HL-60 (cell line): ENCODE data around the gene CGA.

Experiments
- DNase-seq, 2 experiments: peaks; one replicate each; pipeline ENCODE4 v3.0.0-alpha.2; 2010 to 2020; ENCODE audit warnings: low read depth in 1 of 2, low spot score in 1 of 2
- H3K27ac ChIP-seq: fragments of 250-450 bp; sonication (Bioruptor Pico); replicated peaks from 2 replicates; pipeline ENCODE4 v1.5.1; 2020; ENCODE audit warnings: mild to moderate bottlenecking, moderate library complexity
- H3K27me3 ChIP-seq: fragments of 250-450 bp; sonication (Bioruptor Pico); 2 replicates; pipeline ENCODE4 v1.5.1; 2021; ENCODE audit warnings: mild to moderate bottlenecking, moderate library complexity; ENCODE audit not compliant: insufficient read depth, poor library complexity, severe bottlenecking
- H3K4me3 ChIP-seq: replicated peaks from 2 replicates; pipeline ENCODE4 v1.5.1; 2011; ENCODE audit warnings: mild to moderate bottlenecking, control low read depth, low read length; ENCODE audit not compliant: insufficient read depth
- GABPA ChIP-seq: IDR thresholded peaks from 2 replicates; pipeline ENCODE4 v1.6.1; 2012; ENCODE audit warnings: low read depth
- POLR2AphosphoS5 ChIP-seq: IDR thresholded peaks from 2 replicates; pipeline ENCODE4 v1.6.1; 2012; ENCODE audit warnings: low read depth
- SPI1 ChIP-seq: IDR thresholded peaks from 2 replicates; pipeline ENCODE4 v1.6.1; 2012; ENCODE audit warnings: low read depth, mild to moderate bottlenecking, borderline replicate concordance
- TF ChIP-seq, protein P1 (sequence below): IDR thresholded peaks from one replicate; pipeline ENCODE4 v1.5.1; 2011; ENCODE audit warnings: low read length, control low read depth, inconsistent platforms; ENCODE audit not compliant: insufficient read depth
- TF ChIP-seq, protein P2 (sequence below): IDR thresholded peaks from 2 replicates; pipeline ENCODE4 v1.6.1; 2012; ENCODE audit warnings: low read depth; ENCODE audit not compliant: insufficient replicate concordance

Gene CGA

DNA sequence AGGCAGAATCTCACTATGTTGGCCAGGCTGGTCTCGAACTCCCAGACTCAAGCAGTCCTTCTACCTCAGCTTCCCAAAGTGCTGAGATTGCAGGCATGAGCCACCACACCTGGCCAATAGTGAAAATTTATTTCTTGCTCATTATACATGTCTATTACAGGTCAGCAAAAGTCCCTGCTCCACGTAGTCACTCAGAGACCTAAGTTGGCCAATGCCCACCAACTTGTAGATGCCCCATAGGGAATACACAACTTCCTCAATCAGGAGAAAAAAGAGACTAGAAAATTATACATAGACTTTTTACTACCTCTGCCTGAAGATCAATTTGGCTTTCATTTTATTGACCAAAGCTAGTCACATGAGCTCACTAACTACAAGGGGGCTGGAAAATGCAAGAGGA lies 22.0 kb upstream of the CGA start:
- no peak overlapping the region for H3K27ac ChIP-seq
- H3K4me3 ChIP-seq: no peak overlapping the region
- DNase-seq: no peak
- H3K27me3 ChIP-seq: no peaks in the 10 kb centered on the region
- TF ChIP-seq POLR2AphosphoS5 (no peak), GABPA (no peak), SPI1 (no peak)
- TF ChIP-seq, protein P1, sequence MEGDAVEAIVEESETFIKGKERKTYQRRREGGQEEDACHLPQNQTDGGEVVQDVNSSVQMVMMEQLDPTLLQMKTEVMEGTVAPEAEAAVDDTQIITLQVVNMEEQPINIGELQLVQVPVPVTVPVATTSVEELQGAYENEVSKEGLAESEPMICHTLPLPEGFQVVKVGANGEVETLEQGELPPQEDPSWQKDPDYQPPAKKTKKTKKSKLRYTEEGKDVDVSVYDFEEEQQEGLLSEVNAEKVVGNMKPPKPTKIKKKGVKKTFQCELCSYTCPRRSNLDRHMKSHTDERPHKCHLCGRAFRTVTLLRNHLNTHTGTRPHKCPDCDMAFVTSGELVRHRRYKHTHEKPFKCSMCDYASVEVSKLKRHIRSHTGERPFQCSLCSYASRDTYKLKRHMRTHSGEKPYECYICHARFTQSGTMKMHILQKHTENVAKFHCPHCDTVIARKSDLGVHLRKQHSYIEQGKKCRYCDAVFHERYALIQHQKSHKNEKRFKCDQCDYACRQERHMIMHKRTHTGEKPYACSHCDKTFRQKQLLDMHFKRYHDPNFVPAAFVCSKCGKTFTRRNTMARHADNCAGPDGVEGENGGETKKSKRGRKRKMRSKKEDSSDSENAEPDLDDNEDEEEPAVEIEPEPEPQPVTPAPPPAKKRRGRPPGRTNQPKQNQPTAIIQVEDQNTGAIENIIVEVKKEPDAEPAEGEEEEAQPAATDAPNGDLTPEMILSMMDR: no peak
- TF ChIP-seq, protein P2, sequence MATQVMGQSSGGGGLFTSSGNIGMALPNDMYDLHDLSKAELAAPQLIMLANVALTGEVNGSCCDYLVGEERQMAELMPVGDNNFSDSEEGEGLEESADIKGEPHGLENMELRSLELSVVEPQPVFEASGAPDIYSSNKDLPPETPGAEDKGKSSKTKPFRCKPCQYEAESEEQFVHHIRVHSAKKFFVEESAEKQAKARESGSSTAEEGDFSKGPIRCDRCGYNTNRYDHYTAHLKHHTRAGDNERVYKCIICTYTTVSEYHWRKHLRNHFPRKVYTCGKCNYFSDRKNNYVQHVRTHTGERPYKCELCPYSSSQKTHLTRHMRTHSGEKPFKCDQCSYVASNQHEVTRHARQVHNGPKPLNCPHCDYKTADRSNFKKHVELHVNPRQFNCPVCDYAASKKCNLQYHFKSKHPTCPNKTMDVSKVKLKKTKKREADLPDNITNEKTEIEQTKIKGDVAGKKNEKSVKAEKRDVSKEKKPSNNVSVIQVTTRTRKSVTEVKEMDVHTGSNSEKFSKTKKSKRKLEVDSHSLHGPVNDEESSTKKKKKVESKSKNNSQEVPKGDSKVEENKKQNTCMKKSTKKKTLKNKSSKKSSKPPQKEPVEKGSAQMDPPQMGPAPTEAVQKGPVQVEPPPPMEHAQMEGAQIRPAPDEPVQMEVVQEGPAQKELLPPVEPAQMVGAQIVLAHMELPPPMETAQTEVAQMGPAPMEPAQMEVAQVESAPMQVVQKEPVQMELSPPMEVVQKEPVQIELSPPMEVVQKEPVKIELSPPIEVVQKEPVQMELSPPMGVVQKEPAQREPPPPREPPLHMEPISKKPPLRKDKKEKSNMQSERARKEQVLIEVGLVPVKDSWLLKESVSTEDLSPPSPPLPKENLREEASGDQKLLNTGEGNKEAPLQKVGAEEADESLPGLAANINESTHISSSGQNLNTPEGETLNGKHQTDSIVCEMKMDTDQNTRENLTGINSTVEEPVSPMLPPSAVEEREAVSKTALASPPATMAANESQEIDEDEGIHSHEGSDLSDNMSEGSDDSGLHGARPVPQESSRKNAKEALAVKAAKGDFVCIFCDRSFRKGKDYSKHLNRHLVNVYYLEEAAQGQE: no peak

DNA sequence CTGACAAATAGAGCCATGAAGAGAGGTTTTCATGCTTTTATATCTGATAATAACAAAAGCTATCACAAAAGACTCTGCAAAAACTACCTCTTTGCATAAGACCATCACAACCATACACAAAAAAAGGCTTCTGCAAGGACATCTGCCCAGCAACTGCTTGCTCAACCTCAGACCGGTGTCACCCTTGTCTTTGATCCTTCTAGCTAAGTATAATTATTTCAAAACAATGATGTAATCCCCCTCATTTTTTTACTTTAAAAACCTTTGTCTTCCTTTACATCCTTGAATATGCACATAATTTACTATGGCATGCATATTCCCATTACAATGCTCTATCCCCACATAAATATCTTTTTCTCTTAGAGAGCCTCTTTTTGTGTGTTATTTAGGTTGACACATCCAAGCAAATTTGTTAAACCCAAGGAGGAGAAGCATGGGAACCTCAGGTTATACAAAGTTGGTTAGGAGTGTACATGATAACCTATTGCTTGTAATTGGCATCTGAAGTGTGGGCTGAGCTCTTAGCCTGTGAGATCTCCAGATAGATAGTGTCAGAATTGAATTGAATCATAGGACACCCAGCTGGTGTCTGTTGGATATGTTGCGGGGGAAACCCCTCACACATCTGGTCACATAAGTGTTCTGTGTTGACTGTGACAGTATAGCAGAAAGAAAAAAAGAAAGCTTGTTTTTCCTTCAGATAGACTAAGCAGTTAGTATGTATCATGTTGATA lies 20.7 kb upstream of the CGA start:
- TF ChIP-seq, protein P1: no peak
- TF ChIP-seq POLR2AphosphoS5 (no peak), SPI1 (no peak), GABPA (no peak)
- TF ChIP-seq, protein P2: no peak
- no peak for DNase-seq
- H3K27me3 ChIP-seq: no peaks in the 10 kb centered on the region
- H3K4me3 ChIP-seq: no peak overlapping the region
- no peak overlapping the region for H3K27ac ChIP-seq

DNA sequence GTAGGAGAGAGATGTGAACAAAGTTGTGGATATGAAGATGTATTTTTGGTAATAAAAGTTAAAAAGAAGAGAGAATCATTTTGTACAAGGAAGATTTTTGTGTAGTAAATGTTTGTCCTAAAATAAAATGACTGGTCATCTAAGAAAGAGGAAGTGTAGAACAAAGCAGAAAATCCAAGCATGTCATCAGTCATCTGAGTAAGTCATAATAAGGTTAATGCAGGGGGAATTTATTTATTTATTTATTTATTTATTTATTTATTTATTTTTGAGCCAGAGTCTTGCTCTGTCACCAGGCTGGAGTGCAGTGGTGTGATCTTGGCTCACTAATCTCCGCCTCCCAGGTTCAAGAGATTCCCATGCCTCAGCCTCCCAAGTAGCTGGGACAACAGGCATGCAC lies 15.7 kb upstream of the CGA start:
- DNase-seq: no peak
- H3K27me3 ChIP-seq: no peaks in the 10 kb centered on the region
- no peak overlapping the region for H3K27ac ChIP-seq
- TF ChIP-seq SPI1 (peak; percentile 85), GABPA (no peak), POLR2AphosphoS5 (no peak)
- TF ChIP-seq, protein P1: no peak
- TF ChIP-seq, protein P2: no peak
- H3K4me3 ChIP-seq: no peak overlapping the region
